KMS-11 (cell line): ENCODE data around the gene CNOT2.
A peak's percentile ranks its signal among the peaks of the same experiment; 100 is the strongest.

Source experiments
- H2AFZ ChIP-seq: fragments of 200-600 bp; sonication (generic); 2 replicates; pipeline ENCODE4 v1.6.1; 2016; ENCODE audit warnings: antibody characterized with exemption, mixed run types, low read depth
- H3K27ac ChIP-seq: fragments of 200-600 bp; sonication (generic); 2 replicates; pipeline ENCODE4 v1.6.1; 2016; ENCODE audit warnings: mild to moderate bottlenecking, mixed run types
- H3K27me3 ChIP-seq: fragments of 200-600 bp; sonication (generic); 2 replicates; pipeline ENCODE4 v1.6.1; 2017; ENCODE audit warnings: mild to moderate bottlenecking, low read depth, mixed run types, moderate library complexity; ENCODE audit not compliant: insufficient read depth
- H3K36me3 ChIP-seq: fragments of 200-600 bp; sonication (generic); 2 replicates; pipeline ENCODE4 v1.6.1; 2017; ENCODE audit warnings: mild to moderate bottlenecking, mixed run types; ENCODE audit not compliant: insufficient read depth
- H3K4me1 ChIP-seq: fragments of 200-600 bp; sonication (generic); 2 replicates; pipeline ENCODE4 v1.6.1; 2016; ENCODE audit warnings: mild to moderate bottlenecking, low read depth, mixed run types; ENCODE audit not compliant: poor library complexity, severe bottlenecking
- H3K4me2 ChIP-seq: fragments of 200-600 bp; sonication (generic); 2 replicates; pipeline ENCODE4 v1.7.0; 2016; ENCODE audit warnings: mild to moderate bottlenecking, mixed run types
- H3K4me3 ChIP-seq: fragments of 200-600 bp; sonication (generic); IDR thresholded peaks from 2 replicates; pipeline ENCODE4 v1.6.1; 2017; ENCODE audit warnings: low read depth, low read length, mixed read lengths; ENCODE audit not compliant: insufficient read depth
- H3K79me2 ChIP-seq: fragments of 200-600 bp; sonication (generic); 2 replicates; pipeline ENCODE4 v1.6.1; 2016; ENCODE audit warnings: low read depth, mixed run types; ENCODE audit not compliant: insufficient read depth
- H3K9ac ChIP-seq: fragments of 200-600 bp; sonication (generic); 2 replicates; pipeline ENCODE4 v1.6.1; 2016; ENCODE audit warnings: mild to moderate bottlenecking, mixed run types
- H4K20me1 ChIP-seq: fragments of 200-600 bp; sonication (generic); 2 replicates; pipeline ENCODE4 v1.6.1; 2016; ENCODE audit warnings: mild to moderate bottlenecking, mixed run types; ENCODE audit not compliant: insufficient read depth
- CTCF ChIP-seq: fragments of 200-600 bp; sonication (generic); conservative IDR thresholded peaks from 2 replicates; pipeline ENCODE4 v1.6.1; 2017; ENCODE audit warnings: low read depth, mild to moderate bottlenecking, antibody characterized with exemption, low read length, moderate library complexity, mixed read lengths

CNOT2 gene

GRCh38 chr12:70246580-70246979 is 3.3 kb downstream of the CNOT2 start:
- Histone ChIP-seq H2AFZ (no peak overlapping the region), H3K27ac (no peak overlapping the region), H4K20me1 (peaks cover 18% of the 10 kb centered on the region), H3K4me1 (peaks cover 55% of the 10 kb centered on the region), H3K4me2 (peak overlapping the region; percentile 98), H3K36me3 (no peaks in the 10 kb centered on the region), H3K4me3 (no peak overlapping the region), H3K9ac (no peak overlapping the region), H3K79me2 (peaks cover 88% of the 10 kb centered on the region), H3K27me3 (no peaks in the 10 kb centered on the region)
- no peak for TF ChIP-seq CTCF

- Histone ChIP-seq H3K9ac (no peak overlapping the region), H4K20me1 (peaks cover 23% of the 10 kb centered on the region), H2AFZ (no peak overlapping the region), H3K79me2 (peaks cover 91% of the 10 kb centered on the region), H3K4me3 (no peak overlapping the region), H3K4me1 (peaks cover 50% of the 10 kb centered on the region), H3K27me3 (no peaks in the 10 kb centered on the region), H3K4me2 (no peak overlapping the region; the same call in 1 of the 2 replicates), H3K36me3 (no peaks in the 10 kb centered on the region), H3K27ac (no peak overlapping the region)
- TF ChIP-seq CTCF = no peak
These were observed 4.5 kb downstream of the CNOT2 start for GRCh38 chr12:70247653-70248199.

GRCh38 chr12:70248876-70249275 is 5.6 kb downstream of the CNOT2 start:
- peaks cover 100% of the 10 kb centered on the region for H3K79me2 ChIP-seq
- H3K27ac ChIP-seq = no peak overlapping the region
- H2AFZ ChIP-seq = no peak overlapping the region
- H3K4me1 ChIP-seq = peaks cover 50% of the 10 kb centered on the region
- H3K9ac ChIP-seq = no peak overlapping the region
- H4K20me1 ChIP-seq = peaks cover 29% of the 10 kb centered on the region
- H3K27me3 ChIP-seq = no peaks in the 10 kb centered on the region
- no peak overlapping the region for H3K4me2 ChIP-seq
- H3K4me3 ChIP-seq = no peak overlapping the region
- no peaks in the 10 kb centered on the region for H3K36me3 ChIP-seq
- no peak for TF ChIP-seq CTCF

- H3K36me3 ChIP-seq = no peaks in the 10 kb centered on the region
- peaks cover 100% of the 10 kb centered on the region for H3K79me2 ChIP-seq
- no peak overlapping the region for H2AFZ ChIP-seq
- peaks cover 29% of the 10 kb centered on the region for H4K20me1 ChIP-seq
- peaks cover 45% of the 10 kb centered on the region for H3K4me1 ChIP-seq
- no peaks in the 10 kb centered on the region for H3K27me3 ChIP-seq
- H3K9ac ChIP-seq = no peak overlapping the region
- TF ChIP-seq CTCF = no peak
- no peak overlapping the region for H3K4me3 ChIP-seq
- no peak overlapping the region for H3K4me2 ChIP-seq
- H3K27ac ChIP-seq = no peak overlapping the region
These were observed 6.7 kb downstream of the CNOT2 start for GRCh38 chr12:70249903-70250302.
